Kidney (tissue), 14 donors: ENCODE data around the gene RNF225. TPM values are rescaled to one million over a fixed set of nuclear protein-coding genes. Genes with fewer than 3 reads are reported as not detected.
A peak's percentile ranks its signal among the peaks of the same experiment; 100 is the strongest.

Experiments
- DNase-seq, 5 donors: peaks; one replicate each; pipeline ENCODE4 v3.0.0-alpha.2; 2013 to 2020
- FAIRE-seq: peaks from 2 replicates; lab custom pipeline; 2012; peaks lifted over from hg19 to GRCh38; lab: Jason Lieb, UNC
- H3K27ac ChIP-seq, 2 donors: one replicate each; pipeline ENCODE4 v1.7.0; 2013; ENCODE audit warnings: low read depth in 2 of 2, low read length in 2 of 2, inconsistent platforms in 1 of 2
- H3K27me3 ChIP-seq: one replicate; pipeline ENCODE4 v1.7.1; 2013; ENCODE audit warnings: low read length, inconsistent platforms; ENCODE audit not compliant: control insufficient read depth, insufficient read depth
- H3K36me3 ChIP-seq, 3 donors: one replicate each; pipeline versions ENCODE4 v1.7.0 to v1.7.1; 2013; ENCODE audit warnings: low read length in 3 of 3, control low read depth in 1 of 3, inconsistent platforms in 1 of 3; ENCODE audit not compliant: insufficient read depth in 3 of 3, control insufficient read depth in 2 of 3
- H3K4me1 ChIP-seq, 3 donors: one replicate each; pipeline versions ENCODE4 v1.7.0 to v1.7.1; 2013; ENCODE audit warnings: low read length in 3 of 3, inconsistent platforms in 1 of 3, low read depth in 1 of 3; ENCODE audit not compliant: control insufficient read depth in 2 of 3, insufficient read depth in 2 of 3
- H3K4me3 ChIP-seq, 3 donors: one replicate each; pipeline versions ENCODE4 v1.7.0 to v1.8.1; 2013; ENCODE audit warnings: low read length in 3 of 3, control low read depth in 1 of 3, inconsistent platforms in 1 of 3
- H3K9ac ChIP-seq, 3 donors: one replicate each; pipeline versions ENCODE4 v1.7.0 to v1.7.1; 2013; ENCODE audit warnings: low read length in 3 of 3, control low read depth in 1 of 3, inconsistent platforms in 1 of 3
- H3K9me3 ChIP-seq, 3 donors: one replicate each; pipeline versions ENCODE4 v1.7.0 to v1.7.1; 2013; ENCODE audit warnings: low read length in 3 of 3, control low read depth in 1 of 3, inconsistent platforms in 1 of 3; ENCODE audit not compliant: control insufficient read depth in 2 of 3, insufficient read depth in 1 of 3
- intact Hi-C: fragments of 100-400 bp; cut with DNase I; formaldehyde crosslinking; loops from one replicate; pipeline ENCODE4 v1.11.1; 2022
- polyA plus RNA-seq: library from polyadenylated mRNA; stranded (reverse); fragments of 350-450 nt; fragmentation: Illumina TruSeq; extraction: RNeasy Lipid Tissue Mini Kit (QIAGEN cat#74804); gene quantifications from one replicate; pipeline ENCODE4 v1.2.3, GENCODE V29; 2014; ENCODE audit warnings: low read depth, low replicate concordance; ENCODE audit not compliant: insufficient read depth
- total RNA-seq: library from RNA; stranded (reverse); fragmentation: NEBNext Ultra II Directional; extraction: Animal tissue kit (Norgen Biotek cat#: 25700); gene quantifications from one replicate; pipeline ENCODE4 v1.2.1, GENCODE V29; 2021
- TF ChIP-seq, protein P1 (sequence below): IDR thresholded peaks from 3 replicates; pipeline ENCODE4 v1.5.1; 2012; ENCODE audit warnings: mild to moderate bottlenecking, moderate library complexity, borderline replicate concordance; ENCODE audit not compliant: insufficient read depth; ENCODE audit errors: extremely low read depth
- donor health status: control.
- donor health status: control.
- donor health status: control.
- donor health status: control.
- donor health status: control.
- donor health status: DM: yes; HTN: yes; CAD: no.
- donor health status: Normal renal cell carcinoma (clear cell type).

Gene RNF225
- total and polyA plus RNA-seq, 2 donors from 2014 or later, result 0.25 TPM; not detected in 1

DNA sequence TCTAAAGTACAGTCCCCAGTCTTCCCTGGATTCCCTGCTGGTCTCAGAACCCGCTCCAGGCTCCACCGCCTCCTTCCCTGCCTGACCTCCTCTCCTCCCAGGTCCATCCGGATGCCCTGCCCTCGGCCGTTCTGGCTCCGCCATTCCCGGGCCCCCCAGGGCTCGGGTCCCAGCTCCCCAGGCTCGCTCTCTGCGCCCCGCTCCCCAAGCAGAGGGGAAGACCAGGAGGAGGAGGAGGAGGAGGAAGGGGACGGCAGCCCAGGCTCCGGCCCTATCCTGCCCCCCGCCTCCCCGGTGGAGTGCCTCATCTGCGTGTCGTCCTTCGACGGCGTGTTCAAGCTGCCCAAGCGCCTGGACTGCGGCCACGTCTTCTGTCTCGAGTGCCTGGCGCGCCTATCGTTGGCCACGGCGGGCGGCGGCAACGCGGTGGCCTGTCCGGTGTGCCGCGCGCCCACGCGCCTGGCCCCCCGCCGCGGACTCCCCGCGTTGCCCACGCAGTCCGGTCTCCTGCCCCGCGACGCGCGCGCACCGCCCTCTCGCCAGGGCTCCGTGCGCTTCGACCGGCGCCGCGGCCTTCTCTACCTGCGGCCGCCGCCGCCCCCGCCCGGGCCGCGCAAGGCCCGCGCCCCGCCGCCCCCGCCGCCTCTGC is 647 bp downstream of the RNF225 start:
- TF ChIP-seq, protein P1, sequence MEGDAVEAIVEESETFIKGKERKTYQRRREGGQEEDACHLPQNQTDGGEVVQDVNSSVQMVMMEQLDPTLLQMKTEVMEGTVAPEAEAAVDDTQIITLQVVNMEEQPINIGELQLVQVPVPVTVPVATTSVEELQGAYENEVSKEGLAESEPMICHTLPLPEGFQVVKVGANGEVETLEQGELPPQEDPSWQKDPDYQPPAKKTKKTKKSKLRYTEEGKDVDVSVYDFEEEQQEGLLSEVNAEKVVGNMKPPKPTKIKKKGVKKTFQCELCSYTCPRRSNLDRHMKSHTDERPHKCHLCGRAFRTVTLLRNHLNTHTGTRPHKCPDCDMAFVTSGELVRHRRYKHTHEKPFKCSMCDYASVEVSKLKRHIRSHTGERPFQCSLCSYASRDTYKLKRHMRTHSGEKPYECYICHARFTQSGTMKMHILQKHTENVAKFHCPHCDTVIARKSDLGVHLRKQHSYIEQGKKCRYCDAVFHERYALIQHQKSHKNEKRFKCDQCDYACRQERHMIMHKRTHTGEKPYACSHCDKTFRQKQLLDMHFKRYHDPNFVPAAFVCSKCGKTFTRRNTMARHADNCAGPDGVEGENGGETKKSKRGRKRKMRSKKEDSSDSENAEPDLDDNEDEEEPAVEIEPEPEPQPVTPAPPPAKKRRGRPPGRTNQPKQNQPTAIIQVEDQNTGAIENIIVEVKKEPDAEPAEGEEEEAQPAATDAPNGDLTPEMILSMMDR, result no peak
- Histone ChIP-seq H3K4me1 (peaks cover 0 to 10% (median 7%) of the 10 kb centered on the region in 3 donors), H3K27me3 (peaks cover 2% of the 10 kb centered on the region), H3K9me3 (no peaks in the 10 kb centered on the region), H3K9ac (no peak overlapping the region), H3K27ac (no peak overlapping the region), H3K36me3 (peaks cover 0 to 24% (median 13%) of the 10 kb centered on the region in 3 donors), H3K4me3 (no peak overlapping the region)
- intact Hi-C loops, result no loop called here
- FAIRE-seq, result no peak
- DNase-seq, result no peak

DNA sequence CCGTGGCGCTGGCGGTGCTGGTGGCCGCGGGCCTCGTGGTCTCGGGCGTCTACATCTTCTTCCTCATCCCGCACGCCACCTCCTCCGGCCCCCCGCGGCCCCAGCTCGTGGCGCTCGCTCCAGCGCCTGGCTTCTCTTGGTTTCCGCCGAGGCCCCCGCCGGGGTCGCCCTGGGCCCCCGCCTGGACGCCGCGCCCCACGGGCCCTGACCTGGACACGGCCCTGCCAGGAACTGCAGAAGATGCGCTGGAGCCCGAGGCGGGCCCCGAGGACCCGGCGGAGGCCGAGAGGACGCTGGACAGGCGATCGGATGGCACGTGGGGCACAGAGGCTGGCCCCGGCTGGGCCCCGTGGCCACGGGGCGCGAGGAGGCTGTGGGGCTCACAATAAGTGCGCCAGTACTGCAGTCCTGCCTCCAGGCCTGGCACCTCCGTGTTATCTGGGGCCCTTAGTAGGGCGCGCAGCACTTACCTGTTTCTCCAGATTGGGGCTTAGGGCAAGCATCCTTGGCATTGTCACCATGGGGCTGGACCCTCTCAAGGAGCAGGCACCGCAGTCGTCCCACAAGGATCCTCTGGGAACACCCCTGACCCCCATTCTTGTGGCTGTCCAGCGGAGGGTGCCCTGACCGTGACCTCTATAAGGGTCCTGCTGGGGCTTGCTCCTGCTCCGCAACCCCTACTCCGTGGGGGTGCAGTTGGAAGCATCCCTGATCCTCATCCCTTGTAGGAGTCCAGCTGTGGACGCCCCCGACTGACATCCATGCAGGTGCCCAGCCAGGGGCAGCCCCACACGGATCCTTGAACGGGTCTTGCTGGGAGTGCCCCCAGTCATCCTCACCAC is 1.5 kb downstream of the RNF225 start:
- Histone ChIP-seq H3K36me3 (peaks cover 0 to 22% (median 13%) of the 10 kb centered on the region in 3 donors), H3K27me3 (peaks cover 2% of the 10 kb centered on the region), H3K9me3 (no peaks in the 10 kb centered on the region), H3K4me1 (peaks cover 0 to 10% (median 7%) of the 10 kb centered on the region in 3 donors), H3K4me3 (no peak overlapping the region), H3K27ac (no peak overlapping the region), H3K9ac (no peak overlapping the region)
- DNase-seq (peak in 2 of 5 donors; percentile 52 to 72), FAIRE-seq (no peak)
- TF ChIP-seq, protein P1, result no peak
- intact Hi-C loops, result no loop called here

DNA sequence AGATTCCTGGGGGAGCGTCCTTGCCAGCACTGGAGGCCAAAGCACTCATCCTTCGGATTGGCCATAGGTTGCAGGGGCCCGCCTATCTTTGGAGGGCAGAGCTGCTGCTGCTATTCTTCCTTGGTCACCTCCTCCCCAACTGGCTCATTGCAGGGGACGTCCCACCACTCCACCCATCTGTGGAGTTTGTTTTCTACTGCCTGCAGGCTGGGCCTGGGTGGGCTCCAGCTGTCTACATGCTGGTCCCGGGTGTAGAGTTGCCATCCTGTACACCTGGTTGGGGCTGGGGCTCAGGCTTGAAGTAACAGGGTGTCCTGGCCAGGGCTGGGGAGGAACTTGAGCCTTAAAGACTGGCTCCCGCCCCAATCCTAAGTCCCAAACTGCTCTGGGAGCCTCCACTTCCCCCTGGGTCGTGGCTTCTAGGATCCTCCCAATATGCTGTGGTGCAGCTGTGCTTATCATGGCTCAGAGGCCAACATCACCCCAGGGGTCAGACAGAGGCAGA is 2.1 kb downstream of the RNF225 start:
- H3K36me3 ChIP-seq, result peaks cover 0 to 19% (median 13%) of the 10 kb centered on the region in 3 donors
- TF ChIP-seq, protein P1, result no peak
- DNase-seq (peak in 1 of 5 donors; percentile 28), FAIRE-seq (no peak)
- H3K4me1 ChIP-seq, result peaks cover 0 to 13% (median 10%) of the 10 kb centered on the region in 3 donors
- intact Hi-C loops, result no loop called here
- no peak overlapping the region for H3K4me3 ChIP-seq
- no peak overlapping the region for H3K9ac ChIP-seq
- no peaks in the 10 kb centered on the region for H3K9me3 ChIP-seq
- peaks cover 2% of the 10 kb centered on the region for H3K27me3 ChIP-seq
- no peak overlapping the region for H3K27ac ChIP-seq
